D341Med (cell line): ENCODE measurements around the gene IQCC.
"Not testable (repeated sequence)": the region's sequence is repeated elsewhere in the genome, so short reads cannot be mapped to it uniquely, and the experiment has no call there.

ENCODE experiments used
- DNase-seq: peaks from one replicate; pipeline ENCODE4 v3.0.0; 2012; ENCODE audit warnings: low spot score

The IQCC gene

DNA sequence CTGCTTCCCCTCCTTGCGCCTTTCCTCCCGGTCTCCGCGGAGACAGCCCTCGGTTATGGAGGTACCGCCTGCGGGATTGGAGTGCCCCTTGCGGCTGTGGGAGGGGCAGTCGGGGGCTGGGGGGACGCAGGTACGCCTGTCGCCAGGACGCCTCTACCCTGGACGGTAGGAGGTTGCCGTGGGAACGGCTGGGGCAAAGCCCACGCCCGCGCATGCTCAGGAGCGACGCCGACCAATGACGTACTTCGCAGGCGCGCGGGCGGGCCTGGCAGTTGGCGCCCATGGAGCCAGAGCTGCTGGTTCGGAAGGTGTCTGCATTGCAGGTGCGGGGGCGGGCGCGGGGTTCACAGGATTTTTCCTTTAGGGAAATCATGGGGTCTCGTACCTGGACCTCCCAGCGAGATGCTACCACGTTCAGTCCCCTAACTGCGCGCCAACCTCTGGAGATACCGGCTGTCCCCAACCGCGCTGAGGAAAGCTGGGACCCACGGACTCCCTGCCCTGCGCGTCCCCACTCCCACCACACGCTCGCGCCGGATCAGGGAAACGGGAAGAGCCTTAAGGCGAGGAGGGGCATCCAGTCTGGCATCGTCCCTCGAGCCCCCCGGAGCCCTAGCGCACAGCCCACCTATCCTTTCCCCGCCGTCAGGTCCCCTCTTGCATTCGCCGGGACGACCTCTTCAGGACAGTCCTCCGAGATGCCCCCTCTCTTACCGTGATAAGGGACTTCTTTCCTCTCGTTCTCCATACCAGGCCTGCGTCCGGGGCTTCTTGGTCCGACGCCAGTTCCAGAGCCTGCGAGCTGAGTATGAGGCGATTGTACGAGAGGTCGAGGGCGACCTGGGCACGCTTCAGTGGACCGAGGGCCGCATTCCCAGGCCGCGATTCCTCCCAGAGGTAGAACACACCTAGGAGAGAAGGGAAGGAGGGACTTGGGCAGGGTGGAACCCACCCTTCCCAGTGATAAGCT lies at the start of gene IQCC:
IQCC (plus strand) TSS at position 271 of the 970 bp plus-strand sequence; CDS start at position 282, 11 bp downstream.
- peak; percentile 93 for DNase-seq

DNA sequence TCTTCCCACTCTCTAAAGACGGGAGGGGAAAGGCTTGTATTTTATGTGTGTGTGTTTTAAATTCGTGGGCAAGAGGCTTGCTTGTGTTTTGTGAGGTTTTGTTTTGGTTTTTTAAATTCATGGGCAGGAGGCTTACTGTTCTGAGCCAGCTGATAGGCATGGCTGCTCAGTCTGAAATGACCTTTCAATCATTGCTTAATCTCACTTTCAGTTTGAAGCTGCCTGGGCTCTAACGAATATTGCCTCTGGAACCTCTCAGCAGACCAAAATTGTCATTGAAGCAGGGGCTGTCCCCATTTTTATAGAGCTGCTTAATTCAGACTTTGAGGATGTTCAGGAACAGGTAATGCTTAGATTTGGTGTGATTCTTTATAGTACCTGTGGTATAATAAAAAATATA lies 46.3 kb upstream of the IQCC start:
- DNase-seq: no peak

DNA sequence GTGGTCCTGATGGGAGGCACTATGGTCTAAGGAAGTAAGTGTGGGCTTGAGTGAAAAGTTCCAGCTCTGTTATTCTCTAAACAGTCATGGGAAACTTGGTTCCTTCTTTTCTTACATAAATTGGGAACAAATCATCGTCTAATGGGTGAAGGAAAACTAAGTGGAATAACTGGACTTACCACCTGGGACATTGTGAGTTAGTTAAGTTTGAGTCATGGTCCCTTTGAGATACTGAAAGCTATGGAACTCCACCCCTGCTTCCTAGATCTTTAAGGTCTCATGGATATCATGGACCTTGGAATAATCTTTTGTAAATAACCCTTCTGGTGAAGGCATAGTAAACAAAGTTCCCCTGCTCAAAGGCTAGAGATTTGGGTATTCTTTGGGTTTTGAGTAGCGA lies 42.1 kb upstream of the IQCC start:
- DNase-seq: no peak

DNA sequence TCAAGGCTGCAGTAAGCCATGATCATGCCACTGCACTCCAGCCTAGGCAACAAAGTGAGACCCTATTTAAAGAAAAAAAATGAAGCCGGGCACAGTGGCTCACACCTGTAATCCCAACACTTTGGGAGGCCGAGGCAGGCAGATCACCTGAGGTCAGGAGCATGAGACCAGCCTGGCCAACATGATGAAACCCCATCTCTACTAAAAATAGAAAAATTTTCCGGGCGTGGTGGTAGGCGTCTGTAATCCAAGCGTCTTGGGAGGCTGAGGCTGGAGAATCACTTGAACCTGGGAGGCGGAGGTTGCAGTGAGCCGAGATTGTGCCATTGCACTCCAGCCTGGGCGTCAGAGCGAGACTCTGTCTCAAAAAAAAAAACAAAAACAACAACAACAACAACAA lies 39.8 kb upstream of the IQCC start:
- not testable (repeated sequence) for DNase-seq

DNA sequence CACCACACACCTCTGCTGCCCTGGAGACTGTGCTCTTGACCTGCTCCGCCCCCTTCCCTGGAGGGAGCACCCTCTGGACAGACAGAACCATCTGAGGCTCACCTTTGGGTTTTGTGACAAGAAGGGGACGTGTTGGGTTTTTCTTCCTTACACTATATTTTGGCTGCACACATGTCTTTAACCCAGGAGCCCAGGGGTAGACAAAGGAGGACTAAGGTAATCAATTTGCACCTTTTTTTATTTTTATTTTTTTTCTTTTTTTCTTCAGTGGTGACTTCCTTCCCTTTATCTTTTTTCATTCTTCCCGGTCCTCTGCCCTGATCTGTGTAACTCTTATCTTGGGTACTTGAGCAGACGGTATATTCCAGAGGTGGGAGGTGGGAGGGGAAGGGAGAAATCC lies 34.5 kb upstream of the IQCC start:
- DNase-seq: no peak

DNA sequence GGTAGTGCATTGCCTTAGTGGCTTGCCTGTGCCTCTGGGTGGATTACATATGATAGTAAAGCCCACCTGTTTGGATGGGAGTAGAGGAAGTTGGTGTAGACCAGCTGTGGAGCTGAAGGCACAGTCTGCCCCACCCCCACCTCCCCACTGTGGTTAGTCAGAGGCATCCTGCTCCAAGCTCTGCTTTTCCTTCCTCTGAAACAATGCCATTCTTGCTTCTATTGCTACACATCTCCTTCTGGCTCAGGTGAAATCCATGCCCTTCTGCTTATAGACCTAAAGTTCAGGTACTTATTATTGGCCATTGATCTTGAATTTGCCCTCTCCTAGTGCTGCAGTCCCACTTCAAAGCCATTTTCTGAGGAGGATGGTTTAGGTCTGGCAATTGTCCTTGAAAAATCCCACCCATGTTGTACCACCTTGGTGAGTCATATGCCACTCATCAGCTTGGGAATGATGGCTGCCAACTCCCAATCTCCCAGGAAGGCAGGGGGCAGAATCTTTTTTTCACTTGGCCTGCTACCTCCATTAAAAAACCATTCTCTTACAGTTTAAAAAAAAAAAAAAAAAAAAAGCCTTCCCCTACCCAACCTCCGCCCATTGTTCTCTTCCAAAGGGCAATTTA lies 32.7 kb upstream of the IQCC start:
- no peak for DNase-seq

DNA sequence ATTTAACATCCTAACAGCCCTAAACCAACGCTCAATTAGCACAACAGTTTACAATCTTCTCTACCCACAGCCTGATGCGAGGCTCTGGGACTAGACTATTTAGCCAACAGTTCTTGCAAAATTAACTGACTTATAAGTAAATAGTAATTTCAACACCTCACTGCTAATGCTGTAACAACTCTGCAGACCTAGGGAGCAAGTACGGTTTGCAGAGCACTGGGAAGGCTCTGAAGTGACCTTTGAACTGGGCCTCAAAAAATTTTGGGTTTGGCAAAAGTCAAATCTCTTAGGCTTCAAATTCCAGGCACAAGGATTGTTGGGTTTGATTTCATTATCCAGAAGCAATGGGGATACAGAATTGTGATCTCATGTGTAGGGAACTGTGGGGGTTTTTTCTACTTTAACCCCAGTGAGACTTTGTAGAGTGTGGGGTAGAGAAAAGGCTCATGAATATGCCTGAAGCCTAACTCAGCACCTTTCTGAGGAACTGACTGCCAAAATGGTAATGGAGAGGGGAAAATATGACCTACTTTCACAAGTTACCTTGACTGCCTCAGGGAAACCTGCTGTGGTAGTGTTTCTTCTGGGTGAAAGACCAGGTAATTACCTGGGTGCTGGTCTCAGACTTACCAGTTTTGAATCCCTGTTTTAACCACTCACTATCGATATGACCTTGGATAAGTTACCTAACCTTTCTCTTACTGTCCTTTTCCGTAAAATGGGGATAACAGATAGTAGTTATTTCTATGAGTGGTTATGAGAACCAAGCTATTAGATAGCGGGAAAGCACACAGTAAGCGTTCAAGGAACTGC lies 26.9 kb upstream of the IQCC start:
- DNase-seq: no peak

DNA sequence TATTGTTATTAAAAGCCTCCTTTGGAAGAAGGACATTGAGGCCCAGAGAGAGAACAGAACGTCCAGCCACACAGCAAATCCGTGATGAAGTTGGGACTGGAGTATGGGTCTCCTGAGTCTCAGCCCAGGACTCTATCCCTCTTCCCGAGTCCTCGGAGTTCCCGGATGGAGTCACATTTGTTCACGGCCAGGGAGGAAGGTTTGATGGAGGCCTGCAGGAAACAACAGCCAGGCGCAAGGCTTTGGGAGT lies 26.4 kb upstream of the IQCC start:
- DNase-seq: no peak

DNA sequence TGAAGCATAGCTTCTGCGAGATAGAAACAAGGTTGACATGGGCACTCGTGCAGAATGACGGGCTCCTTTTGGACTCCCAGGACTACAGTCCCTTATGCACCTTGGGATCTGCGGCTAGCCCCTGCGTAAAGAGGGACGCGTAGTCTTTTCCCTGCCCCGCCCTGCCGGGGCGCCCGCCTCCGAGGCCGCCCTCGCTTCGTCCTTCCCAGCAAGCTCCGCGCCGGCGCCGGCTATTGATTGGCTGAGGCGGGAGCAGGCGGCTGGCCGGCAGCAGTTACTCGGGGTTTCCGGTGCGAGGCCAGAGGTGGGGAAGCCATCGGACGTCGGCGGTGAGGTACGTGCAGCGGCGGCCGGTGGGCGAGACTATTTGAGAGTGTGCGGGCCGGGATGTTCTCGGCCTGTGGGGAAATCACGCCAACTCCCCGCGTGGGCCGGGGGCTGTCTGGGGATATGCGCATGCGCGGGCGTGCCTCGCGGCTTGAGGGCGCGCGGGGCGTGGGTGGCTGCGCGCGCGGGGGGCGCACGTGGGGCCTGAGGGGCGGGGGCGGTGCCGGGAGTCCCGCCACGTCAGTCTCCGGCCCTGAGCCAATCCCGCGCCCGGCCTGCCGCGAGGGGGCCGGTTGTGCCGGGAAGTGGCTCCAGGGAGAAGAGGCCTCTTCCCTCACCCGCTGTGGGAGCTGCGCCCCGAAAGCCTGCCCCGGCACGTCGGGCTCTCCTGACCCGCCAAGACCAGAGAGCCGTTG lies 25.9 kb upstream of the IQCC start, which contains the start of gene TXLNA:
TXLNA (plus strand) TSS at position 233 of the 743 bp plus-strand sequence. CDS start 671 bp downstream, outside the sequence.
- peak; percentile 97 for DNase-seq

DNA sequence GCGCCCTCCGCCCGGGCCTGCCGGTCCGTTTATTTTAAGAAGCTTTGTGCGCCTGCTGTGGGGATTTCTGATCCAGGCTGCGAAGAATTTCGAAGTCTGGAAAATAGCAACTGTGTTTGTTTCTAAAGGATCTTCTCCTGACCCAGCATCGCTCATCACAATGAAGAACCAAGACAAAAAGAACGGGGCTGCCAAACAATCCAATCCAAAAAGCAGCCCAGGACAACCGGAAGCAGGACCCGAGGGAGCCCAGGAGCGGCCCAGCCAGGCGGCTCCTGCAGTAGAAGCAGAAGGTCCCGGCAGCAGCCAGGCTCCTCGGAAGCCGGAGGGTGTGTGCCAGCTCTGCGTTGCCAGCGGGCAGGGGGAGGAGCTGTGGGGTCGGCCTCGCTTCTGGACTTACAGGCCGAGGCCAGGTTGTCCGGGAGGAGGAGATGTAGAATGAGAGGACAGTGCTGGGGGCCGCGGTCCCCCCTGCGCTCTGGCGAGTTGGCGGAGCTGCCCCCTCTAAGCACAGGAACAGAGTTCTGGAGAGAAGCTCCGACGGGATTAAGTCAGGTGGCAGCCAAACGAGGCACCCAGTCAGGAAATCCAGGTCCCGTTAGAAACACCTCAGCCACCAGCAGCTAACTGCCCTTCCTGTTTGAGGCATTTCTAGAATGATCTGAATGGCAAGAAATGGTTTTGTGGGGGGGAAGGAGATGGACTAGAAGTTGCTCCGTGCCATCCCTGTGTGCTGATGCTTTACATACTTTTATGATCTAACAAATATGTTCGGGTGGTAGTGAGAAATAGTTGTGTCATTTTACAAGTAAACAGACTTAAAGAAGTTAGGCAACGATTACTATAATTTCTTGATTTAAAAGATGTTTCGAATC lies 25.0 kb upstream of the IQCC start:
- DNase-seq: peak; percentile 78

DNA sequence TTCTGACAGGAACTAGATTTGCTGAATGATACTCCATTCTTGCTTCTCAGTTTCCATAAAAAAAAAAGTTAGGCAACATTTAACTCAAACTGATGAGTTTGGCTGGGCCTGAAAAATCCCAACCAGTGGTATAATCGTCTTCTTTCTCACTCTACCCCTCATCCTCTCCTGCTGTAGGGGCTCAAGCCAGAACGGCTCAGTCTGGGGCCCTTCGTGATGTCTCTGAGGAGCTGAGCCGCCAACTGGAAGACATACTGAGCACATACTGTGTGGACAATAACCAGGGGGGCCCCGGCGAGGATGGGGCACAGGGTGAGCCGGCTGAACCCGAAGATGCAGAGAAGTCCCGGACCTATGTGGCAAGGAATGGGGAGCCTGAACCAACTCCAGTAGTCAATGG lies 24.4 kb upstream of the IQCC start:
- no peak for DNase-seq

DNA sequence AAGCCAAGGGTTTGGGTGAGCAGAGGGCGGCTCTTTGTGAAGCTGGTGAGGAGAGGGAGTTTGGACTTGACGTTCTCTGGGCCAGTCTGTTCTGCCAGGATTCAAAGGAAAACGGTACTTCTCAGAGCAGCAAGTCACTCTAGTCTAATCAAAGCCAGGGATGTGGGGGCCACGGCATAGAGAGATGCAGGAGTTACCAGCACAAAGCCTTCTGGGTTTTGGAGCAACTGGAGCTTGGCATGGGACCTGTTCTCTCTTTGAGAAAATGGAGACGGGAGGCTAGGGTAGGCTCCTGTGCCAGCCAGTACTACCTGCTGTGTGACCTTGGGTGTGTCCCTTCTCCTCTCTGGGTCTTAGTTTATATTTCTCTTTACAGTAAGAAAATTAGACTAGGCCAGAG lies 23.9 kb upstream of the IQCC start:
- DNase-seq: no peak

DNA sequence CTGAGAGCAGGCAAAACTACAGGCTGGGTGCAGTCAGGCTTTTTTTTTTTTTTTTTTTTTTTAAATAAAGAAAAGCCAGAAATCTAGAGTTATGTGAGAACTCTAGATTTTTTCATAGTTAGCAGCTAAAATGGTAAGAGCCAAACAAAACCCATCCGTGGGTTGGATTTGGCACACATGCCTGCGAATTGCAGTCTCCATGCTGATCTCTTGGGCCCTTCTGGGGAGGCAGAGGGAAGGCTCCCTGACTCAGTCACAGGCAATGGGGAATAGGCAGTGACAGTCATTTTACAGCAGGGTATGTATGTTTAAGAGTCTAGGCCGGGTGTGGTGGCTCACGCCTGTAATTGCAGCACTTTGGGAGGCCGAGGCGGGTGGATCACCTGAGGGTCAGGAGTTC lies 23.4 kb upstream of the IQCC start:
- no peak for DNase-seq

DNA sequence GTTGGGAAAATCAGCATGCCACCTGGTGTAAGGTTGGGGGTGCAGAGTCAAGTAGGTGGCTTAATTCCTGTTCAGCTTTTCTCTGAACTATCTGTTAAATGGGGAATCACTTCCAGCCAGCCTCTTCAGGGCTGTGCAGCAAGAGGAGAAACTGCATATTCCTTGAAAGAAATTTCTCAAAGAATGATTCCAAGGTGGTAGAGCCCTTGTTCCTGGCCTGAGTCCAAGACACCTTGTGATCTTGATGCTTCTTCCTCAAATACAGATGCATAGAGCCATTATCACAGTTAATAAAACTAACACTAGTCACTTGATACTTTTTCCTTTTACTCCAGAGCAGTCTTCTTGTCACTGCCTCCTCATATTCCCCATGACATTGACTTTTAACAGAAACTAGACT lies 20.8 kb upstream of the IQCC start:
- DNase-seq: no peak

DNA sequence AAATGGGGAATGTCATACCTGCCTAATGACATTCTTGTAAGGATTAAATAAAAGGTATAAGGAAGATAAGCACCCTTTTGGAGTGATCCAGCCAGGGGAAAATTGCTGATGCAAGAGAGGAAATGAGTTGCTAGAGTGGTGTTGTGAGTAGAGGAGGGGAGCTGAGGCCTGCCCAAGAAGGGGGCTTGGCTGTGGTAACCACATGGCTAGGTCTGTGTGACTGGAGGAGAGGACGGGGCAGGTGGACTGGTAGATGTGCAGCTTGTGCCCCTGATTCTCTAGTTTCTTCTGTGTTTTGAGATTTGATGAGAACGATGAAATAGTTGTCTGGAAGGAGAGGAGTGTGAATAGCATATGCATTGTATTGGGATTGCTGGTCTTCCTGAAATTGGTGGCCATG lies 19.4 kb upstream of the IQCC start:
- no peak for DNase-seq

DNA sequence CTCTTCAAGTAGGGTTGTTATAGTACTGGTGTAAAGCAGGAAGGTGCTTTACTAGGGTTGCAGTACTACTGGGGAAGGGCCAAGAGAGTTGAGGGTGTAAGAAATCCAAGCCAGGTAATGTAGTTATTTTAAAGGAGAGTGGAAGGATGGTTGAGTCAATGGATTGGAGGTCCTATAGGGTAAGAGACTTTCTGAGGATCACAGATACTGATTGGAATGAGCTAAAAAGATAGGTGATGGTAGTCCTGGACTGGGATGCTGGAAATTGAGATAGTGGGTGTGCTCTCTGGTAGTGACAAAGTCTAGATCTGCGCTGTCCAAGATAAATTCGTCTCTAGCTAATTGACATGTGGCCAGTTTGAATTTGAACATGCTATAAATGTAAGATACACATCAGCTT lies 19.0 kb upstream of the IQCC start:
- no peak for DNase-seq

DNA sequence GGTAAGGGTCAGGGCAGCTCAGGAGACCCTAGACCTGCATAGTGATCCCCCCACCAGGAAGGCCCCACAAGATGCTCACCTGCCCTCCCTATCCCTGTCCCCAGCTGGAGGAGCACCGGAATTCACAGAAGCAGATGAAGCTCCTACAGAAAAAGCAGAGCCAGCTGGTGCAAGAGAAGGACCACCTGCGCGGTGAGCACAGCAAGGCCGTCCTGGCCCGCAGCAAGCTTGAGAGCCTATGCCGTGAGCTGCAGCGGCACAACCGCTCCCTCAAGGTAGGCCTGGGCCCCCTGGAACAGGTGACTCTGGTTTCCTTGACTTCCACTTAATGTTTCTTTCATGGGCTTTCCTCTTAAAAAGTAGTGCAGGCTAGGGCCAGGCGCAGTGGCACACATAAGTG lies 17.6 kb upstream of the IQCC start:
- no peak for DNase-seq

DNA sequence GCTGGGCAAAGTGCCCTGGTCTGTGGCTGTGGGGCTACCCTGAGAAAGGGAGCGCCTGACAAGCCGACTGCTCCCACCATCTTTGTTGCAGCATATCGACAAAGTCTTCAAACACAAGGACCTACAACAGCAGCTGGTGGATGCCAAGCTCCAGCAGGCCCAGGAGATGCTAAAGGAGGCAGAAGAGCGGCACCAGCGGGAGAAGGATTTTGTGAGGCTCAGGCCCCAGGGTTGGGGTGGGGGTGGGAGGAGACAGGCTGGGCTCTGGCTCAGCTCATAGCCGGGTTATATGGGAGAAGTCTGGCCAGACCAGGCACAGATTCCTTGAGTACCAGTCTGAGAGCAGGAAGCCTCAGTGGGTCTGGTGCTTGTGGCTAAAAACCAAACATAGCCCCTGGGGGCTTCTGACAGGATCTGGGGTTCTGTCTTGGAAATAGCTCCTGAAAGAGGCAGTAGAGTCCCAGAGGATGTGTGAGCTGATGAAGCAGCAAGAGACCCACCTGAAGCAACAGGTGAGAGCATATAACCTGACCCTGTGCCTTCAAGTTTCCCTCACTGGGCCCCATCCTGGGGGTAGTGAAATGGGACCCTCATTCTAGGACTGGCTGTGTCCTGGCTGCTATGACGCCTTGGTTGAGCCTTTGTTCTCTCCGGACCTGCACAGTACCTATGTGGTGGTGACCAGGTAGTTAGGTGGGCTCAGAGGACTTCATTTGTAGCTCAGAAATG lies 13.1 kb upstream of the IQCC start:
- DNase-seq: no peak

DNA sequence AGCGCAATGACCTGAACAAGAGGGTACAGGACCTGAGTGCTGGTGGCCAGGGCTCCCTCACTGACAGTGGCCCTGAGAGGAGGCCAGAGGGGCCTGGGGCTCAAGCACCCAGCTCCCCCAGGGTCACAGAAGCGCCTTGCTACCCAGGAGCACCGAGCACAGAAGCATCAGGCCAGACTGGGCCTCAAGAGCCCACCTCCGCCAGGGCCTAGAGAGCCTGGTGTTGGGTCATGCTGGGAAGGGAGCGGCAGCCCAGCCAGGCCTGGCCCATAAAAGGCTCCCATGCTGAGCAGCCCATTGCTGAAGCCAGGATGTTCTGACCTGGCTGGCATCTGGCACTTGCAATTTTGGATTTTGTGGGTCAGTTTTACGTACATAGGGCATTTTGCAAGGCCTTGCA lies 10.5 kb upstream of the IQCC start:
- no peak for DNase-seq

DNA sequence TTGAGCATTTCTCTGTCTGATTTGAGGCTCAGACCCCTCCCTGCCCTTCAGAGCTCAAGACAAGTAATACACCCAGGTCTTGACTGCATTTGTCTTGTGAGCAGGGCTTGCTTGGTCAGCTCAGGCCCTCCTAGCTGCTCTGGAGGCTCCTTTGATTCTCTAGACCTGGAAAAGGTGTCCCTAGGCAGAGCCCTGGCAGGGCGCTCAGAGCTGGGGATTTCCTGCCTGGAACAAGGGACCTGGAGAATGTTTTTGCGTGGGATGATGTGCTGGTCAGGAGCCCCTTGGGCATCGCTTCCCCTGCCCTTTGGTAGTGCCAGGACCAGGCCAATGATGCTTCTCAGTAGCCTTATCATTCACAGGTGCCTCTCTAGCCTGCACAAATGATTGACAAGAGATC lies 9.9 kb upstream of the IQCC start:
- no peak for DNase-seq
